ENCODE measurements around the gene TTLL5.

The TTLL5 gene

GRCh38 chr14:75871181-75871880 lies 210.3 kb downstream of the TTLL5 start:
- no peak for DNase-seq (ENCODE audit: low spot score)

GRCh38 chr14:75875958-75876357 lies 214.9 kb downstream of the TTLL5 start:
- no peak for DNase-seq (ENCODE audit: low spot score)

GRCh38 chr14:75876530-75876929 lies 215.5 kb downstream of the TTLL5 start:
- DNase-seq (ENCODE audit: low spot score) = peak; percentile 84

GRCh38 chr14:75877292-75877691 lies 216.2 kb downstream of the TTLL5 start:
- no peak for DNase-seq (ENCODE audit: low spot score)

GRCh38 chr14:75877884-75878283 lies 216.8 kb downstream of the TTLL5 start:
- DNase-seq (ENCODE audit: low spot score) = no peak

- no peak for DNase-seq (ENCODE audit: low spot score)
Measured at GRCh38 chr14:75879031-75879430, 218.0 kb downstream of the TTLL5 start.

- no peak for DNase-seq (ENCODE audit: low spot score)
Measured at GRCh38 chr14:75880512-75880911, 219.5 kb downstream of the TTLL5 start.

- no peak for DNase-seq (ENCODE audit: low spot score)
Measured at GRCh38 chr14:75881994-75882393, 220.9 kb downstream of the TTLL5 start.

- DNase-seq (ENCODE audit: low spot score) = peak; percentile 26
Measured at GRCh38 chr14:75884198-75884611, 223.2 kb downstream of the TTLL5 start.

GRCh38 chr14:75885829-75886228 lies 224.8 kb downstream of the TTLL5 start:
- no peak for DNase-seq (ENCODE audit: low spot score)

- DNase-seq (ENCODE audit: low spot score) = no peak
Measured at GRCh38 chr14:75886636-75887348, 225.7 kb downstream of the TTLL5 start.

- DNase-seq (ENCODE audit: low spot score) = no peak
Measured at GRCh38 chr14:75888945-75889344, 227.9 kb downstream of the TTLL5 start.

- DNase-seq (ENCODE audit: low spot score) = no peak
Measured at GRCh38 chr14:75896341-75896740, 235.3 kb downstream of the TTLL5 start.

- DNase-seq (ENCODE audit: low spot score) = no peak
Measured at GRCh38 chr14:75904311-75904710, 243.3 kb downstream of the TTLL5 start.

GRCh38 chr14:75905147-75905904 lies 244.3 kb downstream of the TTLL5 start:
- DNase-seq (ENCODE audit: low spot score) = peak; percentile 63

GRCh38 chr14:75906228-75906627 lies 245.2 kb downstream of the TTLL5 start:
- DNase-seq (ENCODE audit: low spot score) = no peak

GRCh38 chr14:75906680-75907280 lies 245.7 kb downstream of the TTLL5 start:
- DNase-seq (ENCODE audit: low spot score) = peak; percentile 77

- no peak for DNase-seq (ENCODE audit: low spot score)
Measured at GRCh38 chr14:75907756-75908359, 246.8 kb downstream of the TTLL5 start.

- DNase-seq (ENCODE audit: low spot score) = no peak
Measured at GRCh38 chr14:75909630-75910029, 248.6 kb downstream of the TTLL5 start.

GRCh38 chr14:75910048-75910447 lies 249.0 kb downstream of the TTLL5 start:
- no peak for DNase-seq (ENCODE audit: low spot score)

GRCh38 chr14:75911883-75912282 lies 250.8 kb downstream of the TTLL5 start:
- DNase-seq (ENCODE audit: low spot score) = peak; percentile 85

GRCh38 chr14:75913183-75913582 lies 252.1 kb downstream of the TTLL5 start:
- DNase-seq (ENCODE audit: low spot score) = no peak
